HG02588 (cell line): ENCODE results near the gene CYBA.

Source experiments
- ATAC-seq: cut with Tn5 transposase; IDR thresholded peaks from one replicate; pipeline ENCODE4 v1.9.1; 2021; ENCODE audit warnings: mild to moderate bottlenecking, moderate library complexity; ENCODE audit not compliant: unreplicated experiment

The CYBA gene

DNA sequence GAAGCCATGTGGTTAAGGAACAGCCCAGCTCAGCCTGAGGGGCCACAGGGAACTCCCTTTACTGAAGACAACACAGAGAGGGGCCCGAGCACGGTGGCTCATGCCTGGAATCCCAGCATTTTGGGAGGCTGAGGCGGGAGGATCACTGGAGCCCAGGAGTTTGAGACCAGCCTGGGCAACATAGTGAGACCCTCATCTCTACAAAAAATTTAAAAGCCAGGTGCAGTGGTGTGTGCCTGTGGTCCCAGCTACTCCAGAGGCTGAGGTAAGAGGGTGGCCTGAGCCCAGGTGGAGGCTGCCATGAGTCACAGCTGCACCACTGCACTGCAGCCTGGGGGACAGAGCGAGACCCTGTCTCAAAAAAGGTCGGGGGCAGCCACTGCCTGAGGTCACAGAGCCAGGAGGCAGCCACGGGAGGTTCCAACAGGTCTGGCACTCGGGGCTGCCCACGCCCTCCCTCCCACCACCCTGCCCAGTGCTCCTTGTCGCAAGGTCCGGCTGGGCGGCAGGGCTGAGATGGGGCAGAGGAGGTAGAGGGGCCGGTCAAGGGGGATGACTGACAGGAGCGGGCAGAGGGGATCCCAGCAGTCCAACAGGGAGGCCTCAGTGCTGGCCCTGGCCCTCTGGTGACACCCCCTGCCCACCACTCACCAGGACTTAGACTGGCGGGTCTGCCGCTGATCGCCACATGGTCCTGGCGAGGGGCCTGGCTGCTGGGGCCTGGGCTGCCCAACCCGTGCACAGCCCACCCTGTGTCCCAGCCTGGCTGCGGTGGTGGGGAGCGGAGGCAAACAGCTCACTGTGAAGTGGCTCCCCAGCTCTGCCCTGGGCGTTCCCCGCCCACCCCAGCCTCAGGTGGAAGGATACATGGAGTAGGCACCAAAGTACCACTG is 3.4 kb downstream of the CYBA start:
- no peak for ATAC-seq

DNA sequence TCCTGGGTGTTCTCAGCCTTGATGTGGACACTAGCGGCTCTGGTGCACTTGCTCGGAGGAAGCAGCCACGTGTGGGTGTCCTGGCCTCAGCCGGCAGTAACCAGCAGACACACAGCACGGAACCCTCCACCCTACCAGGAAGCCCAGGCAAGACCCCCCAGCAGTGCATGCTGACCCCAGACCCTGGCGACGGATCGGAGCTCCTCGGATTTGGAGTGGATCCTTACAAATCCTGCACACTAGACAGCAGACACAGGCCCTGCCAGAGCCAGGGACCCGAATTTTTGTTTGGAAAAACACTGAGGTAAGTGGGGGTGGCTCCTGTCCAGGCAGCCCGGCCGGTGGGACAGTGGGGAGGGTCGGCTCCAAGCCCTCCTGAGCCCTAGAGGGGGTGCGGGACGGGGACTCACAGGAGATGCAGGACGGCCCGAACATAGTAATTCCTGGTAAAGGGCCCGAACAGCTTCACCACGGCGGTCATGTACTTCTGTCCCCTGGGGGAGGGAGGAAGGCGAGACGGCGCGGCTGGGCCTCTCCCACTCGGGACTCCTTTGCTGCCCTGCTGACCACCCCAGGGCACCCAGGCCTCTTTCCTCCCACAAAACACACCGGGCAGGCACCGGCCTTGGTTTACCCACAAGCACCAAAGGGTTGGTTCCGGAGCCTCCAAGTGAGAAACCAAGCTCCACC is 4.4 kb downstream of the CYBA start:
- ATAC-seq, result no peak

- ATAC-seq, result no peak
These were observed 4.9 kb downstream of the CYBA start for GRCh38 chr16:88645941-88646340.

DNA sequence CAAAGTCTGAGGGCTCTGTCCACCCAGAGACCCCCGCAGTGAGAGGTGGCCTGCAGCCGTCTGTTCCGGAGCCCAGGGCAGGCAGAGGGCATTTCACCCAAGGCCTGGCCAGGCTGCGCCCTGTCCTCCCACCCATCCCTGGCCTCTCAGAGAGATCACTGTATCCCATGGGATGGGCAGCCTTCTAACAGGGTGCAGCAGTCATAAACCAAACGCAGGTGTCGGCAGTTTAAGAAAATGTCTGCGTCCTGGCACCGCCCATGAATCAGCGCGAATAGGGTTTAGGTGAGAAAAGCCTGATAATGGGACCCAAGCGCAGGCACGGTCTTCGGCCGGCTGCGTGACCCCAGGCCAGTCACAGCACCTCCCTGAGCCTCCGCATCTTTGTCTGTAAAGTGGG is 5.4 kb downstream of the CYBA start:
- ATAC-seq, result no peak

DNA sequence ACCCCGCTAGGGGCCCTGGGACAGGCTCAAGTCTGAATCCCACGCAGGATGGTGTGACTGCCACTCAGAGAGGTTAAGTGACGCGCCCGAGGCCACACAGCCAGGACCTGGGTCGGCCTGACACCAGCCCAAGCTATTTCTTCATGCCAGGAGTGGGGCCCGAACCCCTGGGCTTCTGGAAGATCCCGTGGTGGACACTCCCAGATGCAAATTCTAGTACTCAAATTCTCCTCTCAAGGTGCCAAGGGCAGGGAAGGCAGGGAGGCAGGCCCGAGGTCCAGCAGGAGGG is 7.3 kb downstream of the CYBA start:
- ATAC-seq, result no peak

- ATAC-seq, result no peak
These were observed 7.8 kb downstream of the CYBA start for GRCh38 chr16:88642881-88643643.

DNA sequence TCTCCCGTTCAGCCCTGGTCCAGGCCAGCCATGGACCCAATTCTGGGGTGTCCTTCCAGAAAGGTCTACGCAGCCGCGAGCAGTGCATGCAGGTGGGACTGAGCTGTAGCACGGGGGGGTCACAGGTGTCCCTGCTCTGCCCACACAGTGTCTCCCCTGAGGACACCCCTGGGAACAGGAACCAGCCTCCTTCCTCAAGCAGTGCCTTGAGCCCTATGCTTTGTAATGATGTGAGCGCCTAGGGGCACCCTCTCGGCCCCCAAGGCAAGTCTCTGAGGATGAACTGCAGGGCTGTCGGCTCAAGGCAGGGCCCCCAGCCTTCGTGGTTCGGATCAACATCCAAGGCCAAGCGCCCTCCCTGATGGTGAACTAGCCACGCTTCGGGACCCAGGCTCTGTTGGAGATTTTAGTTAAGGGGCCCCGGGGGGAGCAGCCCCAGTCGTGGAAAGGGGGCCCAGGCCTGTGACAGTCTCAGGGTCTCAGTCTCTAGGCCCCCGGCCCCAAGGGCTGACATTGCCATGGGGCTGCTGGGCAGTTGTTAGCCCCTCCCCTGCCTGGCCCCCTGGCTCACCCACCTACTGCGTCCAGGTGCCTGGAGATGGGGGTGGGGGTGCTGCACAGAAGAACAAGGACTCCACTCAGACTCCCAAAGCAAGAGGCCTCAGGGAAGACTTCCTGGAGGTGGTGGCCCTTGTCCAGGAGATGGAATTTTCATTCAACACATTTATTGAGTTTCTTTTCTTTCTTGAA is 10.2 kb downstream of the CYBA start:
- no peak for ATAC-seq

DNA sequence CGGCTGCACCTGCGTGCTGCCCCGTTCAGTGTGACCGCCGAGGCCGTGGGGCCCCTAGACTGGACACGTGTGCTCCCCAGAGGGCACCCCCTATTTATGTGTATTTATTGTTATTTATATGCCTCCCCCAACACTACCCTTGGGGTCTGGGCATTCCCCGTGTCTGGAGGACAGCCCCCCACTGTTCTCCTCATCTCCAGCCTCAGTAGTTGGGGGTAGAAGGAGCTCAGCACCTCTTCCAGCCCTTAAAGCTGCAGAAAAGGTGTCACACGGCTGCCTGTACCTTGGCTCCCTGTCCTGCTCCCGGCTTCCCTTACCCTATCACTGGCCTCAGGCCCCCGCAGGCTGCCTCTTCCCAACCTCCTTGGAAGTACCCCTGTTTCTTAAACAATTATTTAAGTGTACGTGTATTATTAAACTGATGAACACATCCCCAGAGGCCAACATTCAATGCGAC is 10.8 kb downstream of the CYBA start:
- ATAC-seq, result no peak

DNA sequence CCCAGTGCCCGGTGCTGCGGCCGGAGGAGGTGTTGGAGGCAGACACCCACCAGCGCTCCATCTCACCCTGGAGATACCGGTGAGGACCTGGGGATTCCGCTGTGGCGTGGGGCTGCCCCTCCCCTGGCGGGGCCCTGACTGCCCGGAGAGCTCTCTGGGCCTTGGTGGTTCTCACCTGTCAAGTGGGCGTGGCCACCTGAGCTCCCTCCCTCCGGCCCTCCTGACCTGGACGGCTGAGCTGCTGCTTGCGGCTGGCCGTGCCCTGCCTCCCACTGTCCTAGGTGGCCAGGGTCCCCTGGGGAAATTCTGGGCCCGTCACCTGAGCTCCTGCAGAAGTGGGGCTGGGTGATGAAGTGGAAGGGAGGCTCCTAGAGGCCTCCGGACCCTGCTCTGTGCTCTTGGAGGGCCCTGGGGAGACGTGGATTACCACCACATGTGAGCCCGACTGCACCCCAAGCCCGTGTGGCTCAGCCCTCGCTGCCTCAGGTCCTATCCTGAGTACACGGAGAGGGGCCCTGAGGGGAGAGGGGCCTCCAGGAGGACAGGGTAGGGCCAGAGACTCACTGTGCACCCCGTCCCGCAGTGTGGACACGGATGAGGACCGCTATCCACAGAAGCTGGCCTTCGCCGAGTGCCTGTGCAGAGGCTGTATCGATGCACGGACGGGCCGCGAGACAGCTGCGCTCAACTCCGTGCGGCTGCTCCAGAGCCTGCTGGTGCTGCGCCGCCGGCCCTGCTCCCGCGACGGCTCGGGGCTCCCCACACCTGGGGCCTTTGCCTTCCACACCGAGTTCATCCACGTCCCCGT is 11.4 kb downstream of the CYBA start:
- no peak for ATAC-seq

DNA sequence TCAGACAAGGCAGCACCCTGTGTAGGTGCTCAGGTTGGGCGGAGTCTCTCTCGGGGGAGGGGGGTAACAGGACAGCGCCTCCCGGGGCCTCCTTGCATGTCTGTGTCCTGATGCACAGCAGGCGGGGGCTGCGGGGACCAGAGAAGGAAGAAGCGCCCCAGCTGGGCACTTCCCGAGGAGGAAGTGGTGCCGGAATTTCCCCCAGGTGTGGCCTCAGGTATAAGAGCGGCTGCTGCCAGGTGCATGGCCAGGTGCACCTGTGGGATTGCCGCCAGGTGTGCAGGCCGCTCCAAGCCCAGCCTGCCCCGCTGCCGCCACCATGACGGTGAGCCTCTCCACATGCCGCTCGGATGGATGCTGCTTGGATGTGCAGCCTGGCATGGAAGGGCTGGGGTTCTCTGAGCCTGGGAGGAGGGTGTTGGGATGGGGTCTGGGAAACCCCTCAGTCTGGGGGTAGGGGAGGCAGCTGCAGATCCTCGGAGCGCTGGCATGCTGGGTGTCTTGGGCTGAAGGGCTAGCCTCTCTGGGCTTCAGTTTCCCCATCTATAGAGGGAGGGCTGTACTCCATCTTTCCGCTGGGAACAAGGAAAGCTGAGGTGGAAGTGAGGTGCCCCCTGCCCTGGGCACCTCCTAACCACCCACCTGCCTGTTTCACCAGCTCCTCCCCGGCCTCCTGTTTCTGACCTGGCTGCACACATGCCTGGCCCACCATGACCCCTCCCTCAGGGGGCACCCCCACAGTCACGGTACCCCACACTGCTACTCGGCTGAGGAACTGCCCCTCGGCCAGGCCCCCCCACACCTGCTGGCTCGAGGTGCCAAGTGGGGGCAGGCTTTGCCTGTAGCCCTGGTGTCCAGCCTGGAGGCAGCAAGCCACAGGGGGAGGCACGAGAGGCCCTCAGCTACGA is 12.3 kb downstream of the CYBA start, which contains the start of gene IL17C:
IL17C (plus strand) TSS at position 250 of the 908 bp plus-strand sequence; CDS start at position 320, 70 bp downstream.
- no peak for ATAC-seq

DNA sequence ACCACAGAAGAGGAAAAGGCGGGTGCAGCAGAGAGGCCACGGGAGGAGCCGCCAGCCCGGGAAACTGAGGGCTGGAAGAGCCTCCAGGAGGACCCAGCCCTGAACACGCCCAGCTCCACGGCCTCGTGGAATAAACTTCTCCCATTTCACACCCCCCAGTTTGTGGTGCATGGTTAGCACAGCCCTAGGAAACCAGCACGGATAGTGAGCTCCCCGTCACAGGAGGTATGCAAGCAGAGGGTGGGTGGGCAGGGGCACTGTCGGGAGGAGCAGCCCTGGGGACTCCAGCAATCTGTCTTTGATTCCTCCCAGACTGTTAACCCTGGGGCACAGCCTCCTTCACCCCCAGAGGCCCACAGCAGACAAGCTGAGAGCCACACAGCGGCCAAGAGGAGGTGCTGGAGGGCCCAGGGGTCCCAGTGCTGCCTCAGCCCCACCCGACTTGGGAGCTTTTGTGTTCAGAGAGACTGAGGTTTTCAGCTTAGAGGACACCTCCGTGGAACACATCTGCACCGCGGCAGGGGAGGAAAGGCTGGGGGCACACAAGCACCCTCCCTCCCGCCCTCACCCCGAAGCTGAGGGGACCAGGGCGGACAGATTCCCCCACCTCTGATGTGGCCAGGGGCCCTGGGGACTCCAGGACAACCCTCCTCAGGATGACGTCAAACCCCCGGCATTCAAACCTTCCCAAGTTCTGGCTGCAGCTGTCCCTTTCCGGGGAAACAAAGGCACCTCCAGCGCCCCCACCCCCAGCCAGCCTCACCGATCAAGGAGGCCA is 14.2 kb downstream of the CYBA start:
- no peak for ATAC-seq

DNA sequence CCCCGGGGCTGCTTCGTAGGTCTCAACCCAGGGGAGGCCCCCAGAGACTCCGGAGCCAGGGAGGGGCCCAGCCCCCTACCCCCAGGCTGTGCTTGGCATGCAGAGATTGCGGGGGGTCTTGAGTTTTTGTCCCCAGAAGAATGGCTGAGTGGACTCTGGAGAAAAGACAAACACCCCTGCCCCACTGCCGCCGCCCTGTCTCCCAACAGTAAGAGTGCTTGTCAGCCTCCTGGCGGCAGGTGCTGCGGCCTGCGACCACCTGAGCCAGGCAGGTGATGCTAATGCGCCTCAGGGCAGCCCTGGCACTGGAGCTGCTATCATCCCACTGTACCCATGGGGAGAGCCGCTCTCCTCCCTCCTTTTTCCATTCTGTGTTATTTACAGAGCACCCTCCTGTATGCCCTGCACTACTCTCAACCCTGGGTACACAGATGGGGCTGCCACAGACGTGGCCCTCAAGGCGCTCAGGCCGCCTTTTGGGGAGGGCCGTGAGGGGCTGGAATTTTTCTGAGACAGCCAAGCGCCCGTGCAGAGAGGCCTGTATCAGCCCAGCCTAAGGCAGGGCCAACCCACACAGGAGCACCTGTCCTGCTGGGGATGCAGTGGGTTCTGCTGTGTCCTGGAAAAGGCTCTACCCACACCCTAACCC is 15.1 kb downstream of the CYBA start:
- ATAC-seq, result no peak

GRCh38 chr16:88634994-88635670 is 15.7 kb downstream of the CYBA start:
- no peak for ATAC-seq

- peak; percentile 47 for ATAC-seq
These were observed 16.5 kb downstream of the CYBA start for GRCh38 chr16:88634141-88634993.

DNA sequence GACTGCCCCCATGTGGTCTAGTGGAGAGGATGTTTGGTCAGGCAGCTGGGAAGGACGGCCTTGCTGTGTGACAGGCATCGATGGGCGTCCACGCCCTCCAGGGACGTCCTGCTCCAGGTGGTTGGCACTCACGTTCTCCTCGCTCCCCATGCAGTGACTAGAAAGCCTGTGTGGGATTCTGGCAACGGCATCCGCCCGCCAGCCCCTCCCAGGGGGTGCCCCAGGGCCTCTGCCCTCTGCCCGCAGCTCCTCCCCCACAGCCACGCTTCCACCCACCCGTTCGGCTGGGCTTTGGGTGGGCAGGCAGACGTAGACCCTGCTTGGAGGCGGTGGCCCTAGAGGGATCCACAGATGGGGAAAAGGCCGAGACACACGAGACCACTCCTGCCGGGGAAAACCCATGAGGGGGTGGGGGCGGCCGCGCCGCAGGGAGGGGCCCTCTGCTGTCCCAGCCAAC is 17.1 kb downstream of the CYBA start:
- ATAC-seq, result peak; percentile 25

DNA sequence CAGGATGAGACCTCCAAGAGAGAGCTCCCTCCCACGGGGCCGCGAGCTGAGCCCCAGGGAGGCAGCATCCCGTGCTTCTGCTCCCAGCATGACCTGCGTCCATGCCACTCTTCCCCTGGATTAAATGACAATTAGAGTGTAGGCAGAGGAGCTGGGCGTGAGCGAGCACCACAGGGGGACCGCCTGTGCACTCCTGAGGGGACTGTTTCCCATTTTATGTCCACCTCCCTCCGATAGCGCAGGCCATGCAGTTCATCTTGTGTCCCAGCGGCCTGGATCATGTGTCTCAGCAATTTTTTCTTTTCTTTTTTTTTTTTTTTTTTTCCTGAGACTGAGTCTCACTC is 18.3 kb downstream of the CYBA start:
- ATAC-seq, result no peak
